ENCODE results near the gene RARA. TPM values are rescaled to one million over a fixed set of nuclear protein-coding genes. Genes with fewer than 3 reads are reported as not detected.
A peak's percentile ranks its signal among the peaks of the same experiment; 100 is the strongest.

Gene RARA
- total RNA-seq, 2 experiments from 2014 or later = 34.7 to 36.2 TPM

- ChIA-PET POLR2A (interaction anchor here (0.5 to 3.1 kb wide), 10 partner anchors 8 to 154 kb away, joined by 3 to 12 read pairs (median 3); no protein-coding TSS in a partner anchor), CTCF (interaction anchor here (0.6 to 2.8 kb wide), 8 partner anchors 10 to 1939 kb away, joined by 3 to 15 read pairs (median 4); no protein-coding TSS in a partner anchor)
- no peaks in the 10 kb centered on the region for H3K27me3 Mint-ChIP-seq
- peaks cover 38% of the 10 kb centered on the region for H3K36me3 Mint-ChIP-seq (ENCODE audit: low read depth)
- H3K4me1 Mint-ChIP-seq (ENCODE audit: low read depth) = peaks cover 78% of the 10 kb centered on the region
- DNase-seq (no peak), ATAC-seq (no peak)
- no peaks in the 10 kb centered on the region for H3K9me3 Mint-ChIP-seq
- TF ChIP-seq CTCF (IDR thresholded peaks at IDR 0.05) = no peak
- H3K4me3 Mint-ChIP-seq = peak overlapping the region; percentile 60
- H3K27ac Mint-ChIP-seq = peak overlapping the region; percentile 83
- intact Hi-C loops (cut with micrococcal nuclease) = no loop called here
Observed at GRCh38 chr17:40330850-40331470, 22.0 kb downstream of the RARA start.

GRCh38 chr17:40331743-40332641 is 23.0 kb downstream of the RARA start:
- ATAC-seq (peak; percentile 18), DNase-seq (peak; percentile 59)
- H3K27me3 Mint-ChIP-seq = no peaks in the 10 kb centered on the region
- H3K9me3 Mint-ChIP-seq = no peaks in the 10 kb centered on the region
- POLR2A ChIA-PET = interaction anchor here (0.5 to 3.1 kb wide), 9 partner anchors 8 to 155 kb away, joined by 3 to 12 read pairs (median 3); no protein-coding TSS in a partner anchor
- intact Hi-C loops (cut with micrococcal nuclease) = no loop called here
- H3K36me3 Mint-ChIP-seq (ENCODE audit: low read depth) = peaks cover 38% of the 10 kb centered on the region
- no peak for TF ChIP-seq CTCF (IDR thresholded peaks at IDR 0.05)
- H3K27ac Mint-ChIP-seq = peak overlapping the region; percentile 80
- CTCF ChIA-PET = interaction anchor here (1.1 to 2.8 kb wide), 6 partner anchors 15 to 31 kb away, joined by 3 to 15 read pairs (median 5); no protein-coding TSS in a partner anchor
- peaks cover 71% of the 10 kb centered on the region for H3K4me1 Mint-ChIP-seq (ENCODE audit: low read depth)
- H3K4me3 Mint-ChIP-seq = peak overlapping the region; percentile 15

- peaks cover 41% of the 10 kb centered on the region for H3K36me3 Mint-ChIP-seq (ENCODE audit: low read depth)
Observed at GRCh38 chr17:40333781-40334448, 24.9 kb downstream of the RARA start.

GRCh38 chr17:40335620-40336019 is 26.6 kb downstream of the RARA start:
- Mint-ChIP-seq H3K27me3 (no peaks in the 10 kb centered on the region), H3K4me3 (no peak overlapping the region), H3K4me1 (ENCODE audit: low read depth) (peaks cover 70% of the 10 kb centered on the region), H3K27ac (no peak overlapping the region), H3K9me3 (no peaks in the 10 kb centered on the region), H3K36me3 (ENCODE audit: low read depth) (peaks cover 48% of the 10 kb centered on the region)
- no peak for TF ChIP-seq CTCF (IDR thresholded peaks at IDR 0.05)
- DNase-seq (no peak), ATAC-seq (no peak)
- intact Hi-C loops (cut with micrococcal nuclease) = no loop called here
- POLR2A ChIA-PET = interaction anchor here (0.7 to 2.0 kb wide), 7 partner anchors 8 to 197 kb away, joined by 3 to 6 read pairs (median 4); no protein-coding TSS in a partner anchor
- CTCF ChIA-PET = interaction anchor here (0.6 to 2.3 kb wide), 5 partner anchors 18 to 171 kb away, joined by 3 to 9 read pairs (median 3); no protein-coding TSS in a partner anchor

More at GRCh38 chr17:40333781-40334448, 24.9 kb downstream of the RARA start:
- intact Hi-C loops (cut with micrococcal nuclease) = no loop called here
- H3K9me3 Mint-ChIP-seq = no peaks in the 10 kb centered on the region
- TF ChIP-seq CTCF (IDR thresholded peaks at IDR 0.05) = no peak
- no peak for ATAC-seq
- ChIA-PET CTCF (interaction anchor here (1.0 to 1.6 kb wide), 6 partner anchors 16 to 221 kb away, joined by 3 to 9 read pairs (median 4); no protein-coding TSS in a partner anchor), POLR2A (interaction anchor here (1.0 to 2.0 kb wide), 4 partner anchors 9 to 27 kb away, joined by 3 to 6 read pairs (median 5); no protein-coding TSS in a partner anchor)
- no peak overlapping the region for H3K4me3 Mint-ChIP-seq
- no peaks in the 10 kb centered on the region for H3K27me3 Mint-ChIP-seq
- H3K4me1 Mint-ChIP-seq (ENCODE audit: low read depth) = peaks cover 68% of the 10 kb centered on the region
- DNase-seq = no peak
- peak overlapping the region; percentile 66 for H3K27ac Mint-ChIP-seq

All from activated CD8-positive, alpha-beta T cell treated with anti-CD3 and anti-CD28 coated beads for 36 hours (primary cell).